Endothelial cell of umbilical vein (primary cell): ENCODE data around the gene CACNA2D3. TPM values are rescaled to one million over a fixed set of nuclear protein-coding genes. Genes with fewer than 3 reads are reported as not detected.

Source experiments
- BruUV-seq: library from RNA; stranded (reverse); fragments of 400-500 nt; replicated peaks from 2 replicates; lab custom pipeline; 2021; lab: Mats Ljungman, UMichigan
- CTCF ChIA-PET: fragments of 300-600, 350-600 bp; sonication (Branson Sonifier 250); formaldehyde crosslinking; loops from one replicate; lab custom pipeline; 2021; ENCODE audit warnings: antibody characterized with exemption, inconsistent platforms; lab: Charles Lee
- POLR2A ChIA-PET: fragments of 300-600, 350-600 bp; sonication (Branson Sonifier 250); formaldehyde crosslinking; loops from one replicate; lab custom pipeline; 2021; ENCODE audit warnings: antibody characterized with exemption, inconsistent platforms; lab: Charles Lee
- DNase-seq: peaks from one replicate; pipeline ENCODE4 v3.0.0-alpha.2; 2011; ENCODE audit warnings: low read depth, low spot score
- FAIRE-seq: peaks from 2 replicates; lab custom pipeline; 2011; peaks lifted over from hg19 to GRCh38; lab: Jason Lieb, UNC
- H2AFZ ChIP-seq: 2 replicates; pipeline ENCODE4 v1.6.0; 2012; ENCODE audit warnings: low read depth, low read length, control low read depth, inconsistent platforms
- H3K27ac ChIP-seq: 2 replicates; pipeline ENCODE4 v1.5.1; 2011; ENCODE audit warnings: low read depth, mild to moderate bottlenecking, control low read depth, low read length, moderate library complexity; ENCODE audit not compliant: insufficient read depth
- H3K27me3 ChIP-seq, 2 experiments: 2 replicates each; pipeline versions ENCODE4 v1.6.0 to v1.6.1; 2011; ENCODE audit warnings: low read length in 2 of 2, mixed read lengths in 1 of 2; ENCODE audit not compliant: control insufficient read depth in 2 of 2, insufficient read depth in 2 of 2
- H3K36me3 ChIP-seq, 2 experiments: 2 replicates in 1 of 2; 3 replicates in 1 of 2; pipeline ENCODE4 v1.5.1; 2011; ENCODE audit warnings: low read length in 2 of 2, mild to moderate bottlenecking in 1 of 2, moderate library complexity in 1 of 2; ENCODE audit not compliant: control insufficient read depth in 2 of 2, insufficient read depth in 2 of 2; ENCODE audit errors: extremely low read depth in 1 of 2
- H3K4me1 ChIP-seq: 3 replicates; pipeline ENCODE4 v1.5.1; 2011; ENCODE audit warnings: mild to moderate bottlenecking, low read length; ENCODE audit not compliant: control insufficient read depth, insufficient read depth; ENCODE audit errors: extremely low read depth
- H3K4me2 ChIP-seq: 2 replicates; pipeline ENCODE4 v1.6.1; 2011; ENCODE audit warnings: low read length, control low read depth, mixed read lengths; ENCODE audit not compliant: insufficient read depth
- H3K4me3 ChIP-seq, 3 experiments: fragments of 200-600 bp in 1 of 3; sonication (generic), shearing (Covaris generic) in 1 of 3; replicated peaks in 1 of 3; 2 replicates each; pipeline ENCODE4 v1.5.1; 2011 to 2016; ENCODE audit warnings: control low read depth in 3 of 3, low read length in 3 of 3, mild to moderate bottlenecking in 2 of 3, inconsistent platforms in 1 of 3, low read depth in 1 of 3, moderate library complexity in 1 of 3; ENCODE audit not compliant: insufficient read depth in 1 of 3
- H3K79me2 ChIP-seq: 2 replicates; pipeline ENCODE4 v1.6.0; 2012; ENCODE audit warnings: low read length, inconsistent platforms; ENCODE audit not compliant: control insufficient read depth, insufficient read depth
- H3K9ac ChIP-seq: replicated peaks from 2 replicates; pipeline ENCODE3; 2011; ENCODE audit warnings: low read length, control low read depth; ENCODE audit not compliant: insufficient read depth; ENCODE audit errors: extremely low read depth
- H3K9me1 ChIP-seq: replicated peaks from 3 replicates; pipeline ENCODE4 v1.6.0; 2011; ENCODE audit warnings: mild to moderate bottlenecking, low read length; ENCODE audit not compliant: control insufficient read depth, insufficient read depth; ENCODE audit errors: extremely low read depth
- H3K9me3 ChIP-seq: replicated peaks from 2 replicates; pipeline ENCODE4 v1.5.1; 2012; ENCODE audit warnings: low read length, inconsistent platforms; ENCODE audit not compliant: control insufficient read depth, insufficient read depth
- H4K20me1 ChIP-seq: replicated peaks from 2 replicates; pipeline ENCODE3; 2011; ENCODE audit warnings: mild to moderate bottlenecking, low read length; ENCODE audit not compliant: control insufficient read depth, insufficient read depth; ENCODE audit errors: extremely low read depth
- CTCF ChIP-seq, 2 donors: IDR thresholded peaks; 1 replicate in 1 of 2; 2 replicates in 1 of 2; pipeline ENCODE4 v1.5.1; 2011; ENCODE audit warnings: low read length in 2 of 2, mild to moderate bottlenecking in 2 of 2, moderate library complexity in 2 of 2, control low read depth in 1 of 2, inconsistent platforms in 1 of 2, low read depth in 1 of 2; ENCODE audit not compliant: insufficient read depth in 1 of 2; ENCODE audit errors: extremely low read depth in 1 of 2
- EZH2 ChIP-seq: IDR thresholded peaks from 2 replicates; pipeline ENCODE4 v1.6.1; 2012; ENCODE audit warnings: borderline replicate concordance, low read depth, mild to moderate bottlenecking, moderate library complexity, low read length, inconsistent platforms; ENCODE audit not compliant: severe bottlenecking
- FOS ChIP-seq: IDR thresholded peaks from 2 replicates; pipeline ENCODE4 v1.6.1; 2011; ENCODE audit warnings: mild to moderate bottlenecking, low read length, moderate library complexity, borderline replicate concordance; ENCODE audit not compliant: insufficient read depth
- GATA2 ChIP-seq: IDR thresholded peaks from 2 replicates; pipeline ENCODE4 v1.7.0; 2011; ENCODE audit warnings: low read depth, mild to moderate bottlenecking, moderate library complexity, mixed read lengths, low read length; ENCODE audit not compliant: insufficient read length, insufficient read depth
- JUN ChIP-seq: IDR thresholded peaks from 2 replicates; pipeline ENCODE4 v1.6.1; 2011; ENCODE audit warnings: borderline replicate concordance, low read depth; ENCODE audit not compliant: insufficient read length, insufficient read depth
- MAX ChIP-seq: IDR thresholded peaks from 2 replicates; pipeline ENCODE4 v1.6.1; 2011; ENCODE audit not compliant: insufficient read depth, insufficient read length
- MYC ChIP-seq: IDR thresholded peaks from one replicate; pipeline ENCODE4 v1.6.1; 2011; ENCODE audit warnings: mild to moderate bottlenecking, low read depth, low read length
- POLR2A ChIP-seq: IDR thresholded peaks from 2 replicates; pipeline ENCODE4 v1.6.1; 2012; ENCODE audit warnings: low read depth, mild to moderate bottlenecking, control low read depth, low read length
- POLR2AphosphoS5 ChIP-seq: IDR thresholded peaks from 2 replicates; pipeline ENCODE4 v1.6.1; 2012; ENCODE audit warnings: low read depth, mild to moderate bottlenecking, control low read depth, low read length, moderate library complexity; ENCODE audit not compliant: insufficient read depth
- dilution Hi-C: fragments of 300-500 bp; cut with MboI; formaldehyde crosslinking; loops from one replicate; pipeline ENCODE4 v1.15.0; 2019; ENCODE audit warnings: low sequenced_read_pairs; ENCODE audit not compliant: extremely low pct_ligation_motif_present
- intact Hi-C: fragments of 100-400 bp; cut with micrococcal nuclease; formaldehyde crosslinking; loops from one replicate; pipeline ENCODE4 v1.10.0; 2022
- polyA plus RNA-seq, 4 experiments: library from polyadenylated mRNA; depleted of rRNA in 3 of 4; stranded (reverse) in 3 of 4; unstranded in 1 of 4; fragments of >200 nt; gene quantifications; 2 replicates each; pipeline versions ENCODE4 v1.2.1 to v1.2.3, GENCODE V29; 2011 to 2012; ENCODE audit warnings: missing spikeins in 1 of 4
- total RNA-seq: library from RNA; stranded (reverse); gene quantifications from 2 replicates; pipeline ENCODE4 v1.2.3, GENCODE V29; 2021

Gene CACNA2D3
- total and polyA plus RNA-seq, 2 donors (not counting 3 experiments of a cell fraction or from before 2014, with no cell fraction given), result not detected

GRCh38 chr3:54784021-54784420 lies 661.7 kb downstream of the CACNA2D3 start:
- FAIRE-seq (no peak), DNase-seq (no peak)
- Histone ChIP-seq H3K27ac (no peak overlapping the region), H2AFZ (no peak overlapping the region), H3K36me3 (no peaks in the 10 kb centered on the region), H3K9me1 (no peaks in the 10 kb centered on the region), H3K9ac (no peak overlapping the region), H3K79me2 (no peaks in the 10 kb centered on the region), H3K9me3 (no peaks in the 10 kb centered on the region), H3K27me3 (no peaks in the 10 kb centered on the region), H3K4me2 (no peak overlapping the region), H3K4me3 (no peak overlapping the region), H4K20me1 (no peaks in the 10 kb centered on the region), H3K4me1 (no peaks in the 10 kb centered on the region)
- BruUV-seq, result no TSS peak
- dilution Hi-C loops, result no loop called here
- POLR2A ChIA-PET, result no interaction called here
- CTCF ChIA-PET, result no interaction called here
- intact Hi-C loops, result no loop called here
- TF ChIP-seq POLR2AphosphoS5 (no peak), MAX (no peak), JUN (no peak), FOS (no peak), EZH2 (no peak), GATA2 (no peak), POLR2A (no peak), CTCF (IDR thresholded peaks at IDR 0.05; ENCODE audit: extremely low read depth in 1 of 2, insufficient read depth in 1 of 2, low read depth in 1 of 2, low read length in 2 of 2) (no peak), MYC (no peak)
